Trophoblast cell (in vitro differentiated cells and primary cell): Measurements from ENCODE around the gene SSH3.
A peak's percentile ranks its signal among the peaks of the same experiment; 100 is the strongest.
"Not testable (repeated sequence)": the region's sequence is repeated elsewhere in the genome, so short reads cannot be mapped to it uniquely, and the experiment has no call there.

Experiments used
- DNase-seq, 2 donors: peaks; one replicate each; pipeline ENCODE4 v3.0.0-alpha.2; 2016
- H2AFZ ChIP-seq: 2 replicates; pipeline ENCODE4 v1.6.1; 2013; ENCODE audit warnings: low read length, moderate library complexity, mild to moderate bottlenecking; ENCODE audit not compliant: insufficient read depth, poor library complexity
- H2AK5ac ChIP-seq: 2 replicates; pipeline ENCODE4 v1.6.1; 2013; ENCODE audit warnings: mild to moderate bottlenecking, low read length
- H2BK120ac ChIP-seq: 2 replicates; pipeline ENCODE4 v1.6.1; 2013; ENCODE audit warnings: low read length, mild to moderate bottlenecking, moderate library complexity; ENCODE audit not compliant: insufficient read depth, poor library complexity
- H2BK12ac ChIP-seq: 2 replicates; pipeline ENCODE4 v1.6.1; 2013; ENCODE audit warnings: mild to moderate bottlenecking, low read length, moderate library complexity
- H2BK5ac ChIP-seq: 2 replicates; pipeline ENCODE4 v1.6.1; 2013; ENCODE audit warnings: low read length, low read depth, moderate library complexity, mild to moderate bottlenecking; ENCODE audit not compliant: poor library complexity
- H3K14ac ChIP-seq: 2 replicates; pipeline ENCODE4 v1.6.1; 2013; ENCODE audit warnings: mild to moderate bottlenecking, low read length
- H3K18ac ChIP-seq: 2 replicates; pipeline ENCODE4 v1.6.1; 2013; ENCODE audit warnings: mild to moderate bottlenecking, low read length
- H3K23ac ChIP-seq: 2 replicates; pipeline ENCODE4 v1.6.1; 2013; ENCODE audit warnings: low read length
- H3K27ac ChIP-seq: 2 replicates; pipeline ENCODE4 v1.5.1; 2013; ENCODE audit warnings: low read depth, mild to moderate bottlenecking, inconsistent platforms, low read length, moderate library complexity
- H3K27me3 ChIP-seq: 2 replicates; pipeline ENCODE4 v1.6.1; 2013; ENCODE audit warnings: inconsistent platforms, mild to moderate bottlenecking, low read length, moderate library complexity; ENCODE audit not compliant: insufficient read depth
- H3K36me3 ChIP-seq, 2 experiments: 1 replicate in 1 of 2; 2 replicates in 1 of 2; pipeline ENCODE4 v1.6.1; 2013; ENCODE audit warnings: low read length in 2 of 2, mild to moderate bottlenecking in 2 of 2, moderate library complexity in 1 of 2; ENCODE audit not compliant: insufficient read depth in 2 of 2, control insufficient read depth in 1 of 2
- H3K4ac ChIP-seq: 2 replicates; pipeline ENCODE4 v1.6.1; 2013; ENCODE audit warnings: low read depth, mild to moderate bottlenecking, low read length, moderate library complexity
- H3K4me1 ChIP-seq, 2 experiments: 1 replicate in 1 of 2; 2 replicates in 1 of 2; pipeline ENCODE4 v1.6.1; 2013; ENCODE audit warnings: low read length in 2 of 2, mild to moderate bottlenecking in 2 of 2, moderate library complexity in 1 of 2; ENCODE audit not compliant: insufficient read depth in 2 of 2, control insufficient read depth in 1 of 2
- H3K4me2 ChIP-seq: 2 replicates; pipeline ENCODE4 v1.6.1; 2013; ENCODE audit warnings: inconsistent platforms, mild to moderate bottlenecking, low read length, moderate library complexity
- H3K4me3 ChIP-seq: 2 replicates; pipeline ENCODE4 v1.5.1; 2013; ENCODE audit warnings: mild to moderate bottlenecking, low read depth, low read length, inconsistent platforms
- H3K79me1 ChIP-seq: one replicate; pipeline ENCODE4 v1.6.1; 2013; ENCODE audit warnings: low read length
- H3K79me2 ChIP-seq: 2 replicates; pipeline ENCODE4 v1.6.1; 2013; ENCODE audit warnings: low read length, mild to moderate bottlenecking; ENCODE audit not compliant: control insufficient read depth, insufficient read depth, poor library complexity
- H3K9ac ChIP-seq: 2 replicates; pipeline ENCODE4 v1.6.1; 2013; ENCODE audit warnings: mild to moderate bottlenecking, low read length
- H3K9me3 ChIP-seq: 2 replicates; pipeline ENCODE4 v1.6.1; 2013; ENCODE audit warnings: low read depth, mild to moderate bottlenecking, control low read depth, inconsistent platforms, low read length; ENCODE audit not compliant: insufficient read depth
- H4K12ac ChIP-seq: 2 replicates; pipeline ENCODE4 v1.6.1; 2013; ENCODE audit warnings: low read depth, mild to moderate bottlenecking, low read length, moderate library complexity
- H4K8ac ChIP-seq: 2 replicates; pipeline ENCODE4 v1.6.1; 2013; ENCODE audit warnings: low read depth, mild to moderate bottlenecking, low read length, moderate library complexity
- H4K91ac ChIP-seq: one replicate; pipeline ENCODE4 v1.6.1; 2013; ENCODE audit warnings: low read depth, mild to moderate bottlenecking, low read length, moderate library complexity
- WGBS: extraction: QIAGEN DNeasy Blood & Tissue Kit; methylation state at CpG from one replicate; pipeline ENCODE4 v1.1.7; 2013; ENCODE audit warnings: missing lambda C conversion rate; ENCODE audit not compliant: insufficient read length, insufficient coverage; ENCODE audit errors: extremely low coverage; 5-methylcytosine and 5-hydroxymethylcytosine counted together

SSH3 gene

DNA sequence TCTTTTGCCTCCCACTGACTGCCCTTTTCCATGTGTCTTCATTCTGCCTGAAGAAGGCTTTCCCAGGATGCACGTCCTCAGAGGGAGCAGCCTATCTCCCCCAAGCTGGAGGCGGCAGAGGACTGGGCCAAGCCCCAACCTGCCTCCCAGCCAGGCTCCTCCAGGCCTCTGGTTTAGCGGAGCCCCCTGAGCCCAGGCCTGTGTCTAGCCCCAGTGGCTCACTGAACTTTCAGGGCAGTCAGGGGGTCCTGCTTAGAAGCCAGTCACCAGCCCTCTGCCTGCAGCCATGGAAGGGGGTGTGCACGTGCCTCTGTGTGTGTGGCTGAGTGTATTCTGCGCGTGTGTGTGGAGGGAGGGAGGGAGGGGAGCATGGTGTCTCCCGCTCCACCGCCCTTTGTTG is 47.5 kb upstream of the SSH3 start:
- no peaks in the 10 kb centered on the region for H3K27me3 ChIP-seq
- H3K18ac ChIP-seq = no peak overlapping the region
- no peak overlapping the region for H2BK5ac ChIP-seq
- H2AK5ac ChIP-seq = no peak overlapping the region
- H2BK120ac ChIP-seq = no peak overlapping the region
- H4K12ac ChIP-seq = no peak overlapping the region
- DNase-seq = no peak
- no peak overlapping the region for H3K23ac ChIP-seq
- no peaks in the 10 kb centered on the region for H3K9me3 ChIP-seq
- no peak overlapping the region for H2AFZ ChIP-seq
- no peak overlapping the region for H3K14ac ChIP-seq
- no peaks in the 10 kb centered on the region for H3K79me2 ChIP-seq
- no peak overlapping the region for H3K4me2 ChIP-seq
- no peaks in the 10 kb centered on the region for H3K79me1 ChIP-seq
- H3K4me3 ChIP-seq = no peak overlapping the region
- no peak overlapping the region for H3K27ac ChIP-seq
- no peak overlapping the region for H3K4ac ChIP-seq
- no peak overlapping the region for H4K8ac ChIP-seq
- H3K4me1 ChIP-seq = peaks cover 0 to 5% of the 10 kb centered on the region in 2 experiments
- no CpG with 5 or more reads among the region's 8 CpGs for WGBS
- no peak overlapping the region for H4K91ac ChIP-seq
- H3K9ac ChIP-seq = no peak overlapping the region
- peaks cover 43 to 58% of the 10 kb centered on the region in 2 experiments for H3K36me3 ChIP-seq
- no peak overlapping the region for H2BK12ac ChIP-seq

DNA sequence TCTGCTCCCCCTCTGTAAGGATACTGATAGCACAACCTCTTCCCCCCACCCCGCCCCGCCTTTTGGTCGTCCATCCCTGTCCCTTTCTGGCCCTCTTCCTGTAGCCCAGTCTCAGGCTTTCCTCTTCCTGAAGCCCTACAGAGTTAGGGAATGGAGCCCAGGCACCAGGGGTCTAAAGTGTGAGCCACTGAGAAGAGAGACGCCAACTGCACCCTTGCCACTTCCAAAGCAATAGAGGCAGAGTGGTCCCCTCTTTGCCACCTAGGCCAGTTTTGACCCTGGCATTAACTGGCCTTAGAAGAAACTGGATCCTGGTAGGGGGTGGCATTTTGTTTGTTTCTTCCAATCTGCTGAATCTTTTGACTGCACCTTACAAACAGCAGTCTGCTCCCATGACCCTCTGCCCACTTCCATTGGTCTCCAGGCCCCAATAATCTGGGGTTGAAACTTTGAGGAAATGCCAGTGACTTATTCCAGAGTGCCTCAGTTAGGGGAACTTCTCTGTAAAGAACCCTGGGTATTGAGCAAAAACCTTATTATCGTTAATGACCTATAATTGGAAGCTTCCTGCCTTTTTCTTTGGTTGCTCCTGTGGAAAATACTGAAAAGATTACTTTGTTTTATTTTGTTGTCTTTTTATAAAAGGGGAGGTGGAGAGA is 46.7 kb upstream of the SSH3 start:
- Histone ChIP-seq H3K27me3 (no peaks in the 10 kb centered on the region), H3K14ac (no peak overlapping the region), H4K8ac (no peak overlapping the region), H4K12ac (no peak overlapping the region), H3K36me3 (peaks cover 43 to 52% of the 10 kb centered on the region in 2 experiments), H2BK120ac (no peak overlapping the region), H2AFZ (no peak overlapping the region), H4K91ac (no peak overlapping the region), H2BK5ac (no peak overlapping the region), H3K4me2 (no peak overlapping the region), H3K18ac (no peak overlapping the region), H3K4me3 (no peak overlapping the region), H3K9ac (no peak overlapping the region), H3K4ac (no peak overlapping the region), H2BK12ac (no peak overlapping the region), H3K23ac (no peak overlapping the region), H3K9me3 (no peaks in the 10 kb centered on the region), H3K27ac (no peak overlapping the region), H3K4me1 (peaks cover 3 to 7% of the 10 kb centered on the region in 2 experiments), H3K79me1 (peaks cover 2% of the 10 kb centered on the region), H3K79me2 (no peaks in the 10 kb centered on the region), H2AK5ac (no peak overlapping the region)
- no CpG with 5 or more reads among the region's 5 CpGs for whole genome bisulfite sequencing
- no peak for DNase-seq

DNA sequence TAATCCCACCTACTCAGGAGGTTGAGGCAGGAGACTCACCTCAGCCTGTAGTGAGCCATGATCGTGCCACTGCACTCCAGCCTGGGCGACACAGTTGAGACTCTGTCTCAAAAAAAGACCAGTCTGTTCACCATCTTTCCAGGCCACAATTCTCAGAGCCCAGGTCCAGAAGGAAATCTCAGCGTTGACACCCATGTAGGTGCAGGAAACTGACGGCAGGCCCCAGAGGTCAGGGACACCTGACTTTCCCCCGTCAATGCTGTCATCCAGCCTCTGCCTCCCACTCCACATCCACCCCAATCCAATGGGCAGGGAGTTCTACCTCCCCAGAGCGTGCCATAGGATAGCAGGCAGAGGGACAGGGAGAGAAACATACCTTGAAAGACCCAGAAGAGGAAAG is 42.9 kb upstream of the SSH3 start:
- Histone ChIP-seq H2AFZ (no peak overlapping the region), H2BK5ac (no peak overlapping the region), H2AK5ac (no peak overlapping the region), H3K14ac (no peak overlapping the region), H3K4me2 (no peak overlapping the region), H3K9ac (no peak overlapping the region), H3K4ac (no peak overlapping the region), H3K79me1 (peaks cover 5% of the 10 kb centered on the region), H4K8ac (no peak overlapping the region), H2BK120ac (no peak overlapping the region), H3K27ac (no peak overlapping the region), H3K9me3 (no peaks in the 10 kb centered on the region), H3K4me3 (no peak overlapping the region), H4K91ac (no peak overlapping the region), H3K27me3 (no peaks in the 10 kb centered on the region), H3K79me2 (no peaks in the 10 kb centered on the region), H3K36me3 (peaks cover 14 to 16% of the 10 kb centered on the region in 2 experiments), H2BK12ac (no peak overlapping the region), H3K4me1 (peaks cover 5 to 12% of the 10 kb centered on the region in 2 experiments), H4K12ac (no peak overlapping the region), H3K23ac (no peak overlapping the region), H3K18ac (no peak overlapping the region)
- no peak for DNase-seq
- no CpG with 5 or more reads among the region's 6 CpGs for WGBS

DNA sequence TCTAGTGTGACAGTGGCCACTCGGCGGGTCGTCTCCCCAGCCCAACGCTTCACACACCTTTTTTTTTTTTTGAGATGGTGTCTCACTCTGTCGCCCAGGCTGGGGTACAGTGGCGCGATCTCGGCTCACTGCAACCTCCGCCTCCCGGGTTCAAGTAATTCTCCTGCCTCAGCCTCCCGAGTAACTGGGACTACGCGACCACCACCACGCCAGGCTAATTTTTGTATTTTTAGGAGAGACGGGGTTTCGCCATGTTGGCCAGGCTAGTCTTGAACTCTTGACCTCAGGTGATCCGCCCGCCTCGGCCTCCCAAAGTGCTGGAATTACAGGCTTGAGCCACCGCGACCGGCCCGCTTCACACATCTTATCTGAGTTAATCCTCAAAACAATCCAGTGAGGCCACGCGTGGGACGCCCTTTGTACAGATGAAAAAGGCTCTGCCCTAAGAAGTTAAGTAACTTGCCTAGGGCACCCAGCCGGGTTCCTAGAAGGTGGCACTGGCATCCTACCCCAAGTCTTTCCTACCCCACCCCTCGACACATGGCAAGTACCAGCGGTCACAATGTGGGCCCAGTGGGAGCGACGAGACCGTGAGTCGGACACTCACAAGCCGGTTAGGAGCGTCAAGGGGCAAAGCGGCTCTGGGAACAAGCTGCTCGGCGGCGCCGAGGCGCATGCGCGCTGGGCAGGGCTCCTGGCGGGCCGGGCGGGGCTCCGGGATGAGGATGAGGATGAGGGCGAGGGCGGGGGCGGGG is 42.3 kb upstream of the SSH3 start:
- not testable (repeated sequence) for H3K23ac ChIP-seq, H4K12ac ChIP-seq, H3K9me3 ChIP-seq, H3K27ac ChIP-seq, H2AK5ac ChIP-seq, H3K27me3 ChIP-seq, H3K4ac ChIP-seq, H3K79me2 ChIP-seq, H3K36me3 ChIP-seq, H3K9ac ChIP-seq, H3K79me1 ChIP-seq
- H3K4me2 ChIP-seq = peak overlapping the region; percentile 87
- peak overlapping the region; percentile 88 for H4K8ac ChIP-seq
- peak overlapping the region; percentile 73 for H2BK12ac ChIP-seq
- no CpG with 5 or more reads among the region's 50 CpGs for WGBS
- peak overlapping the region; percentile 84 for H3K18ac ChIP-seq
- H3K4me3 ChIP-seq = peak overlapping the region; percentile 10
- peak; percentile 64 to 82 for DNase-seq
- peak overlapping the region; percentile 43 for H2BK5ac ChIP-seq
- peaks cover 5 to 14% of the 10 kb centered on the region in 2 experiments for H3K4me1 ChIP-seq
- H3K14ac ChIP-seq = peak overlapping the region; percentile 60
- peak overlapping the region; percentile 89 for H2AFZ ChIP-seq
- H4K91ac ChIP-seq = peak overlapping the region; percentile 49
- peak overlapping the region; percentile 62 for H2BK120ac ChIP-seq
